IMR-90 (cell line): ENCODE data around the gene CFH. TPM values are rescaled to one million over a fixed set of nuclear protein-coding genes. Genes with fewer than 3 reads are reported as not detected.

Source experiments
- ATAC-seq: fragments of 200-7000 bp; cut with Tn5 transposase; 2 replicates; pipeline ENCODE4 v1.9.1; 2020; ENCODE audit warnings: low read depth, mild to moderate bottlenecking, moderate library complexity
- BruUV-seq: library from RNA; stranded (reverse); fragments of 400-500 nt; replicated peaks from 2 replicates; lab custom pipeline; 2021; lab: Mats Ljungman, UMichigan
- CTCF ChIA-PET: fragments of 300-600 bp; formaldehyde crosslinking; extraction: SDS; loops from one replicate; lab custom pipeline; 2021; ENCODE audit warnings: antibody characterized with exemption; lab: Yijun Ruan, JAX
- POLR2A ChIA-PET: fragments of 300-600 bp; sonication (Branson Sonifier 250); formaldehyde crosslinking; loops from one replicate; lab custom pipeline; 2022; ENCODE audit warnings: antibody characterized with exemption; ENCODE audit not compliant: unreplicated experiment; lab: Charles Lee
- DNase-seq: peaks from one replicate; pipeline ENCODE4 v3.0.0; 2013
- H2AFZ ChIP-seq: replicated peaks from 2 replicates; pipeline ENCODE3; 2013; ENCODE audit warnings: low read length, mild to moderate bottlenecking; ENCODE audit not compliant: poor library complexity
- H2AK5ac ChIP-seq: 2 replicates; pipeline ENCODE4 v1.6.1; 2013; ENCODE audit warnings: low read depth, low read length, inconsistent platforms
- H2AK9ac ChIP-seq: replicated peaks from 2 replicates; pipeline ENCODE3; 2013; ENCODE audit warnings: mild to moderate bottlenecking, low read depth, low read length, moderate library complexity; ENCODE audit not compliant: poor library complexity
- H2BK120ac ChIP-seq: 2 replicates; pipeline ENCODE4 v1.6.1; 2013; ENCODE audit warnings: low read depth, low read length, inconsistent platforms
- H2BK15ac ChIP-seq: 3 replicates; pipeline ENCODE4 v1.6.1; 2013; ENCODE audit warnings: low read depth, low read length, inconsistent platforms
- H2BK20ac ChIP-seq: 2 replicates; pipeline ENCODE4 v1.6.1; 2013; ENCODE audit warnings: low read depth, mild to moderate bottlenecking, inconsistent platforms, low read length, moderate library complexity
- H2BK5ac ChIP-seq: 2 replicates; pipeline ENCODE4 v1.6.1; 2013; ENCODE audit warnings: mild to moderate bottlenecking, low read depth, low read length, inconsistent platforms; ENCODE audit not compliant: poor library complexity, severe bottlenecking
- H3K14ac ChIP-seq: replicated peaks from 2 replicates; pipeline ENCODE4 v1.6.1; 2013; ENCODE audit warnings: low read depth, low read length, inconsistent platforms
- H3K18ac ChIP-seq: 2 replicates; pipeline ENCODE4 v1.6.1; 2013; ENCODE audit warnings: low read depth, low read length, control low read depth
- H3K23ac ChIP-seq: 2 replicates; pipeline ENCODE4 v1.6.1; 2013; ENCODE audit warnings: low read depth, low read length, inconsistent platforms
- H3K27ac ChIP-seq: 2 replicates; pipeline ENCODE4 v1.5.1; 2013; ENCODE audit warnings: mild to moderate bottlenecking, control low read depth, low read length; ENCODE audit not compliant: insufficient read depth
- H3K27me3 ChIP-seq: 2 replicates; pipeline ENCODE4 v1.6.1; 2013; ENCODE audit warnings: low read length; ENCODE audit not compliant: control insufficient read depth, insufficient read depth
- H3K36me3 ChIP-seq: 2 replicates; pipeline ENCODE4 v1.6.1; 2013; ENCODE audit warnings: low read length, mixed read lengths; ENCODE audit not compliant: control insufficient read depth, insufficient read depth
- H3K4ac ChIP-seq: 2 replicates; pipeline ENCODE4 v1.6.1; 2013; ENCODE audit warnings: low read depth, low read length, inconsistent platforms
- H3K4me1 ChIP-seq: 2 replicates; pipeline ENCODE4 v1.6.1; 2013; ENCODE audit warnings: low read length, mixed read lengths; ENCODE audit not compliant: control insufficient read depth, insufficient read depth
- H3K4me2 ChIP-seq: 2 replicates; pipeline ENCODE4 v1.6.1; 2013; ENCODE audit warnings: low read depth, mild to moderate bottlenecking, control low read depth, low read length, moderate library complexity
- H3K4me3 ChIP-seq: 2 replicates; pipeline ENCODE4 v1.5.1; 2013; ENCODE audit warnings: low read depth, mild to moderate bottlenecking, control low read depth, low read length, moderate library complexity; ENCODE audit not compliant: insufficient read depth
- H3K56ac ChIP-seq: 2 replicates; pipeline ENCODE4 v1.6.1; 2013; ENCODE audit warnings: low read length, inconsistent platforms; ENCODE audit not compliant: insufficient read depth; ENCODE audit errors: extremely low read depth
- H3K79me1 ChIP-seq, 2 experiments: 2 replicates each; pipeline ENCODE4 v1.6.1; 2013; ENCODE audit warnings: low read length in 2 of 2, inconsistent platforms in 1 of 2, low read depth in 1 of 2
- H3K9ac ChIP-seq: 2 replicates; pipeline ENCODE4 v1.6.1; 2013; ENCODE audit warnings: low read depth, low read length, control low read depth
- H3K9me1 ChIP-seq: 2 replicates; pipeline ENCODE4 v1.6.1; 2013; ENCODE audit warnings: low read length, inconsistent platforms; ENCODE audit not compliant: insufficient read depth
- H3K9me3 ChIP-seq: 2 replicates; pipeline ENCODE4 v1.6.1; 2013; ENCODE audit warnings: low read length; ENCODE audit not compliant: control insufficient read depth, insufficient read depth
- H4K20me1 ChIP-seq: 2 replicates; pipeline ENCODE4 v1.6.1; 2013; ENCODE audit warnings: low read length, inconsistent platforms; ENCODE audit not compliant: insufficient read depth
- H4K5ac ChIP-seq: 2 replicates; pipeline ENCODE4 v1.6.1; 2013; ENCODE audit warnings: mild to moderate bottlenecking, low read depth, low read length, control low read depth
- H4K8ac ChIP-seq, 2 experiments: 2 replicates each; pipeline ENCODE4 v1.6.1; 2013; ENCODE audit warnings: low read depth in 2 of 2, low read length in 2 of 2, control low read depth in 1 of 2, inconsistent platforms in 1 of 2
- H4K91ac ChIP-seq: 2 replicates; pipeline ENCODE4 v1.6.1; 2013; ENCODE audit warnings: low read depth, low read length, inconsistent platforms; ENCODE audit not compliant: insufficient read depth
- CEBPB ChIP-seq: IDR thresholded peaks from 2 replicates; pipeline ENCODE4 v1.6.1; 2012; ENCODE audit warnings: low read depth, low read length, improper control_type of control experiment
- MXI1 ChIP-seq: IDR thresholded peaks from 2 replicates; pipeline ENCODE4 v1.6.1; 2012; ENCODE audit warnings: low read depth, mild to moderate bottlenecking, low read length, moderate library complexity, borderline replicate concordance
- WGBS, 2 experiments: methylation state at CpG; one replicate each; pipeline versions ENCODE4 v1.1.5 to v1.1.7; 2013; ENCODE audit warnings: missing lambda C conversion rate in 2 of 2; ENCODE audit not compliant: insufficient read length in 1 of 2; ENCODE audit errors: extremely low coverage in 2 of 2; 5-methylcytosine and 5-hydroxymethylcytosine counted together
- dilution Hi-C: fragments of 300-500 bp; cut with HindIII; formaldehyde crosslinking; loops from one replicate; pipeline ENCODE4 v1.14.3; 2018; ENCODE audit warnings: low sequenced_read_pairs; ENCODE audit not compliant: unreplicated experiment
- in situ Hi-C: fragments of 300-500 bp; cut with MboI; formaldehyde crosslinking; loops from 3 replicates; pipeline ENCODE4 v1.14.3; 2019; ENCODE audit warnings: low sequenced_read_pairs, inconsistent platforms, mixed read lengths
- intact Hi-C: fragments of 100-400 bp; cut with micrococcal nuclease; formaldehyde crosslinking; loops from 2 replicates; pipeline ENCODE4 v1.10.0; 2022
- polyA plus RNA-seq, 3 experiments: library from polyadenylated mRNA; depleted of rRNA; stranded (reverse); fragments of >200 nt; gene quantifications; 2 replicates each; pipeline ENCODE4 v1.2.3, GENCODE V29; 2012; ENCODE audit warnings: low replicate concordance in 1 of 3
- total RNA-seq: library from RNA; depleted of rRNA; stranded (reverse); fragments of >200 nt; gene quantifications from 2 replicates; pipeline ENCODE4 v1.2.3, GENCODE V29; 2012

Gene CFH
- total and polyA plus RNA-seq, 2 of the 4 experiments (the other 2 are of a cell fraction): 6.3 to 12.1 TPM

GRCh38 chr1:196609370-196609737, 42.5 kb upstream of the CFH start:
- Histone ChIP-seq H2BK15ac (no peak overlapping the region), H3K9me3 (no peaks in the 10 kb centered on the region), H2AFZ (peak overlapping the region; percentile 94), H3K18ac (no peak overlapping the region), H3K9ac (no peak overlapping the region), H3K36me3 (no peaks in the 10 kb centered on the region), H3K4me1 (no peaks in the 10 kb centered on the region), H2BK5ac (no peak overlapping the region), H2BK120ac (peak overlapping the region; percentile 32; the same call in 1 of the 2 replicates), H3K14ac (no peak overlapping the region), H3K23ac (no peak overlapping the region), H3K27ac (no peak overlapping the region), H3K79me1 (no peaks in the 10 kb centered on the region), H2AK5ac (no peak overlapping the region), H3K9me1 (no peaks in the 10 kb centered on the region), H3K56ac (no peak overlapping the region), H4K91ac (no peak overlapping the region), H3K4me3 (no peak overlapping the region), H2AK9ac (peak overlapping the region; percentile 44), H3K27me3 (no peaks in the 10 kb centered on the region), H4K5ac (no peak overlapping the region), H4K20me1 (no peaks in the 10 kb centered on the region), H3K4me2 (peak overlapping the region; percentile 78), H3K4ac (no peak overlapping the region), H2BK20ac (no peak overlapping the region), H4K8ac (peak overlapping the region in 1 of 2 experiments; percentile 62; a peak in 1 of 4 replicates)
- 20% methylated on average over 1 of the region's 10 CpGs; no CpG with 5 or more reads in 1 of the 2 experiments for WGBS, 2 experiments
- ChIA-PET CTCF (interaction anchor here (0.6 kb wide), 1 partner anchor 481 kb away, joined by 3 read pairs; no protein-coding TSS in a partner anchor), POLR2A (interaction anchor here (0.9 kb wide), 1 partner anchor 29 kb away, joined by 4 read pairs; no protein-coding TSS in a partner anchor)
- no peak; the same call in 1 of the 2 replicates for ATAC-seq
- no TSS peak for BruUV-seq
- intact Hi-C loops: loop anchor here (5.0 kb wide), 1 partner anchor 43 kb away; the partner anchor contains the start of gene CFH
- in situ Hi-C loops: no loop called here
- dilution Hi-C loops: no loop called here
- TF ChIP-seq CEBPB: 0 out of 2 replicates have a peak, but pooled peaks have one; percentile 18
- no peak for TF ChIP-seq MXI1
- peak; percentile 3 for DNase-seq
